RCC 7860 (cell line): ENCODE measurements around the gene OTULINL.
A peak's percentile ranks its signal among the peaks of the same experiment; 100 is the strongest.

Experiments
- DNase-seq: peaks from one replicate; pipeline ENCODE4 v3.0.0-alpha.2; 2015; ENCODE audit warnings: low spot score
- FAIRE-seq: peaks from 2 replicates; lab custom pipeline; 2012; peaks lifted over from hg19 to GRCh38; lab: Jason Lieb, UNC

OTULINL gene

DNA sequence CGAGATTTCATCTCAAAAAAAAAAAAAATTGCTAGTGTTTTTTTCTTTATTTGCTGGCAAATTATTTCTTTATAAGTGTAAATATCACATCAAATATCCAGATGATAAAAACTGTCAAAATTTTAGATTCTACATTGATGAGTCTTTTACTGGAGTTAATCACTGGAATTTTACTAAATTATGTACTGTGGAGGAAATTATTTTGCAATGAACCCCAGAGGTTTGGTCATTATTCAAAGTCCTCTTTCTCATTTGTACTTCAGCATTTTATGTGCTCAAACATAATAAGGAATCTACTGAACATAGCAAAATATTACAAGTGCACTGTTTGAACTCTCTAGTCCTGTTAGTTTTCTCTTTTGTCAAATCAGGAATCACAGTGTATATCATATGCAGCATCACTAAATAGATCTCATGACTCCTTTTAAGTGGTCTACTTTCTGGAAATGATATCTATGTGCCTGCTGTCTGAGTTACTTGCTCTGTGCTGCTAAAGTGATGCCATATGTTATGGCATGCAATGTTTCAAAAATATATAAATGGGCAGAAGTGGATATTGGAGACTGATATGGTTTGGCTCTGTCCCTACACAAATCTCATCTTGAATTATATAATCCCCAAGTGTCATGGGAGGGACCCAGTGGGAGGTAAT lies 18.0 kb downstream of the OTULINL start:
- DNase-seq = no peak
- no peak for FAIRE-seq

DNA sequence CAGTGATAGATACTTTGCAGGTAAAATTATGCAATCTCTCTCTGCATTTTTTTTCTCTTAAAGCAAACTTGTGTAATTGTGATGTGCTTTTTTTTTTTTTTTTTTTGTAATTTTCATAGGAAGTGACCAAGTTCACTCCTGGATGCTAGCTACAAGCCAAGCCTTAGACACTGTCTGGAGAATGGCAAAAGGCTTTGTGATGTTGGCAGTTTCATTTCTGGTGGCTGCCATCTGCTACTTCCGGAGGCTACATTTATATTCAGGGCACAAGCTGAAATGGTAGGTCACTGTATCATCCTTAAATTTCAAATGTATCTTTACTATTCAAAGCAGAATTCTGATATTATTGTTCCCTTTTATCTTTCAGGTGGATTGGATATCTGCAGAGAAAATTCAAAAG lies 19.3 kb downstream of the OTULINL start:
- no peak for FAIRE-seq
- DNase-seq = no peak

DNA sequence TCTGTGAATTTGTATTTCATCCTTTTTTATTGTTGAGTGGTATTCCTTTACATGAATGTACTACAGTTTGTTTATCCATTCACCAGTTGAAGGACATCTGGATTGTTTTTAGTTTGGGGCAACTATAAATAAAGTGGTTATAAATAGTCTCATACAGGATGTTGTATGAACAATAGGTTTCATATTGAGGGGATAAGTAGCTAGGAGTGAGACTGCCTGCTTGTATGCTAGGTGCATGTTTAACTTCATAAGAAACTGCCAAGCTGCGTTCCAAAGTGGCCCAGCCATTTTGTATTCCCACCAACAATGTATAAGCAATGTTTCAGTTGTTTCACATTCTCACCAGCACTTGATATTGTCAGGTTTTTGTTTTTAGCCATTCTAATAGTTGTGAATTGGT lies 21.5 kb downstream of the OTULINL start:
- DNase-seq (no peak), FAIRE-seq (no peak)

DNA sequence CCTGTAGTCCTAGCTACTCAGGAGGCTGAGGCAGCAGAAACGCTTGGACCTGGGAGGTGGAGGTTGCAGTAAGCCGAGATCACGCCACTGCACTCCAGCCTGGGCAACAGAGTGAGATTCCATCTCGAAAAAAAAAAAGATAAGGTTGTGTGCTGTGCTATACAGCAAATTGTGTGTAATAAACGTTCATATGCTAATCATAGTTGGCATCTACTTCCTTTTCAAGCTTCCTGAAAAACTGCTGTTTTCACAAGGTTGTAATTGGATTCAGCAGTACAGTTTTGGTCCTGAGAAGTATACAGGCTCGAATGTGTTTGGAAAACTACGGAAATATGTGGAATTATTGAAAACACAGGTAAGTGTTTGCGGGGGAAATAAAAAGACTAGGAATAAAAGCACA lies 25.5 kb downstream of the OTULINL start:
- DNase-seq = no peak
- no peak for FAIRE-seq

DNA sequence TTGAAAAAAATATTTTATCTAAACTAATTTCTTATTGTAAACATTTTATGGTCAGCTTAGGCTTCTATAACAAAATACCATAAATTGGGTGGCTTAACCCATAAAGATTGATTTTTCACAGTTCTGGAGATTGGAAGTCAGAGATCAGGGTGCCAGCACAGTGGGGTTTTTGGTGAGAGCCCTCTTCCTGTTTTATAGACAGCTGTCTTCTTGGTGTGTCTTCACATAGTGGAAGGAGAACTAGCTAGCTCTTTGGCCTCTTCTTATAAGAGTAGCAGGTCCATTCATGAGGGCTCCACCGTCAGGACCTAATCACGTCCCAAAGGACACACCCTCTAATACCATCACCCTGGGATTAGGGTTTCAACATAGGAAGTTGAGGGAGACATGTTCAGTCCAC lies 26.6 kb downstream of the OTULINL start:
- no peak for DNase-seq
- FAIRE-seq = no peak

DNA sequence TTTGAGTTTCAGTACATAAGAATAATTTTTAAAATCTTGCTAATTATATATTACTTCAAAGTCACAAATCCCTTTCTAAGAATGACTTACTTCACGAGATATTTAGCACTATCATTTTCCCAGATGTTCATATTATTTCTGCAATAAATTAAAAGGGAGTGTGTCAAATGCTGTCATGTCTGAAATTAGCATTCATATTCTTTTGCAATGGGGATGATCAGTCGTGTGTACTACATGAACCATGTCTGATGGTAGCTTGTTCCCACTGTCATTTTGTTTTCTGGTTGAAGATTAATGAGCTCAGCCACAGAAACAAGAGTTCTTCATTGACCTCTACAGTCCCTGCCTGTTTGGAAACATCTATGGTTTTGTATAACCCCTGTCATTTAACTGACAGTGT lies 30.1 kb downstream of the OTULINL start:
- FAIRE-seq = no peak

DNA sequence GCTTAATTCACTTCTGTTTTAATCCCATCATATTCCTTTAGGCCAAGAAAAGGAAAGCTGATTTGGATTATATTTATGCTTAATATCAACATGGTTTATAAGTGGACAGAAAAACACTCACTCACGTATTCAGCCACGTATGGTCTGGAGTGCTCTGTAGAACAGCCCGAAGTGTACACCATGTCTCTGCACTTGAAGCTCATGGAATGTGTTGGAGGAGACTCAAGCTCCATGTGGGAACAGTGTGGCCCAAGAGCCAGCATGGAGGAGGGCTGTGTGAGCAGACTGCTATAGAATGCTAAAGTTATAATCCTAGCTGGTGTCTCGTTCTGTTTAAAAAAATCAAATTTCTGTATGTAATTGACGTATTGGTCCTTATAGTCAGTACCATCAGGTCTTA lies 32.9 kb downstream of the OTULINL start:
- FAIRE-seq = no peak

More for the DNA sequence above, 30.1 kb downstream of the OTULINL start:
- no peak for DNase-seq

DNA sequence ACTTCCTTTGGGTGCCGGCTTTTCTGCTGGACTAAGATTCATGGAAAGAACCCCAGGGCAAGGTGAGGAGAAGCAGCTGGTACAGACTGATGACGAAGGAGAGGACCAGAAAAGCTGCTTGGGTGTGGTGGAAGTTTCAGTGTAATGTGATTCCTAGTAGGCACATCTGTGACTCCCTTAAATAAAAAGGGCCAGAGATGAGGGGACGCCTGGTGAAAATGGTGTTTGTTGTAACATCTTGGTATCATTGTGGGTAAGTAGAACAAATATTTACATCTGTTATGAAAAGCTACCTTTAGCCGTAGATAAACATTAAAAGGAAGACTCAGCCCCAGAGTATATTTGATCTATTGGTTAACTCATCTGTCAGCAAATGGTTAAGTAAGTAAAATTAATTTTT lies 33.8 kb downstream of the OTULINL start:
- no peak for DNase-seq

More for the DNA sequence above, 32.9 kb downstream of the OTULINL start:
- DNase-seq = no peak

DNA sequence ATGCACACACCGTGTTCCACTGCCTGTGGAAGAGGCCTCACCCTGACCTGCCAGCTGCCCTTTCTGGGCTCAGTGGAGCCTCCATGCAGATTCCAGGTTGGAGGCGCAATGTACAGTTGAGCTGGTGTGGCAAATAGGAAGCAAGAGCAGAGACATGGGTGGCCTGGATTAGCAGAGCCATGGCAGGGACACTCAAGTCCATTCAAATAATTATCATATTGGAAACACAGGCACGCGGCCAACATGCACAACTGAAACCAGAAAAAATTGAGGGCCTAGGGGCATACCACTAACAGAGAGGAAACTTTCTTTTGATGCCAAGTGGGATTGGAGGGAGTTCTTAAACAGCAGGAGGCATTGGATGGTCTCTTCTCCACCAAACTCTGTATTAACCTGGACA lies 35.8 kb downstream of the OTULINL start:
- FAIRE-seq (no peak), DNase-seq (no peak)

More for the DNA sequence above, 33.8 kb downstream of the OTULINL start:
- FAIRE-seq = no peak

DNA sequence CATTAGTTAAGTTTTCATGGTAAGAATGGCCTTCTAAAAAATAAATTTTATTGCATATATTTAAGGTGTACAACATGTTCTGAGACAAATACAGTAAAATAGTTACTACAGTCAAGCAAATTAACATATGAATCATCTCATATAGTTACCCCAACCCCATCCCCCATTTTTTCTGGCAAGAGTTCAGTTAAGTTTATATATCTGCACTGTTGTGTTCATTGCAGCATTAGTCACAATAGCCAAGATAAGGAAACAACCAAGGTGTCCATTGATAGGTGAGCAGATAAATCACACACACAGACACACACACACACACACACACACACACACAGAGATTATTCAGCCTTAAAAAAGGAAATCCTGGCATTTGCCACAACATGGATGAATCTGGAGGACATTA lies 45.7 kb downstream of the OTULINL start:
- DNase-seq = no peak
- FAIRE-seq = no peak

DNA sequence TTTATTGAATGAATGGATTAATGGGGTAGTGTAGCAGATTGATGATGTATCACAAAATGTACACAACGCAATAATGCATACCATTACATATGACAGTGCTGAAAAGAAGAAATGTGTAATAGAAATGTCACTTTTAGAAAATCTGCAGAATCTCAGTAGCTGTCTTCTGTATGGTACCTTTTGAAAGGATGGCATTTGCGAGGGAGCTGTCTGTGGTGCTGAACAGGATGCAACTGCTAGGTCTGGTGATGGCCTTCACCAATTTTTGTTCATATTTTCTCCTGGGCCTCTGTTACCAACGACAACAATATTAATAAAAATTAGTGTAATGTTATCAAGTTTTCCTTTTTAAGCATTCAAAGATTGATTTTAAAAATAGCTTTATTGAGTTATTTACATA lies 46.8 kb downstream of the OTULINL start:
- FAIRE-seq (peak; percentile 55), DNase-seq (peak; percentile 49)

DNA sequence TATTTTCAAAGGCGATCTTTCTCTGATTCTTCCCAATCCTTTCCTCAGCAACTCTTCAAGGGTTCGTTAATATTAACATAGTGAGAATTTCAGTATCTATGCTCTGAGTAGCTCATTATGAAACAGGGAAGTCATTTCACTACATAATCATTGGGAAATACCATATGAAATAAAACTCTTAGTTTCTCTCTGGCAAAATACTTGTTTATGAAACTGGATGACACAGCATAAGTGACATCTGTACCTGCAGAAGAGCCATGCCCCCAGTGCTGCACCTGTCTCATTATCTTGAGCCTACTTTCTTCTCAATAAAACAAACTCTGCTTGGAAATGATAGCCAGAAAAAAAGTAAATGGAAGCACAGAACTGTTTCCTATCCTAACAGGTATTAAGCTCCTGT lies 49.1 kb downstream of the OTULINL start:
- DNase-seq (no peak), FAIRE-seq (no peak)

DNA sequence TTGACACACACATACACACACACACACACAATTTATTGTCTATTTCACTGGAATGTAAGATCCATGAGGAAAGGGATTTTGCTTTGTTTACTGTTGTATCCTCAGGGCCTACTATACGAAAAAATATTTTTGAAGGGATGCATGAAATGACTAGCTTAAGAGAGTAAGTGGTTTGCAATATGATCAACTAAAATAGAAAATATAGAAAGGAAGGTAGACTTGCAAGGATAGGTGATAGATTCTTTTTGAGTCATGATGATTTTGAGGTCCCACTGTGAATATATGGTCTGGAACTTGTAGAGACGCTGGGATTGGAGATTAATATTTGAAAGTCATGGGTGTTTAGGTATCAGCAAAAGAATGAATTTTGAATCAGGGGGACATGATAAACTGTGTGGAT lies 54.1 kb downstream of the OTULINL start:
- DNase-seq (no peak), FAIRE-seq (no peak)

DNA sequence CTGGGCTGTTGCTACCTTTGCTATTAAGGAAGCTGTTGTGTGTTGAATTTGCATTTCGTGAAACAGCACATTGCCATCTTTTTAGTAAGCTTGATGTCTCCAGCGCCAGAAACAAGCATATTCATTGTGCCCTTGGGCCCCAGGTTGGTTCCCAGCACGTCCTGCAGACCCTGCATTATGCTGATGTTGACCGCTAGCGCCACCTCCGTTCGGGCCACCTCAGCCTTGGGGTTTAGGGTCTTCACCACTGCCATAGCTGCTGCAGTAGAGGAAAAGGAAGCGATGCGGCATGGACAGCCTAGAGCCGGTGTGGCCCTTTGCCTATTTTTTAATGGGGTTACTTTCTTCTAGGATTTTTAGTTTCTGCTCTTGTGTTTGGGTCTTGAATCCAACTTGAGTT lies 59.2 kb downstream of the OTULINL start:
- no peak for DNase-seq

DNA sequence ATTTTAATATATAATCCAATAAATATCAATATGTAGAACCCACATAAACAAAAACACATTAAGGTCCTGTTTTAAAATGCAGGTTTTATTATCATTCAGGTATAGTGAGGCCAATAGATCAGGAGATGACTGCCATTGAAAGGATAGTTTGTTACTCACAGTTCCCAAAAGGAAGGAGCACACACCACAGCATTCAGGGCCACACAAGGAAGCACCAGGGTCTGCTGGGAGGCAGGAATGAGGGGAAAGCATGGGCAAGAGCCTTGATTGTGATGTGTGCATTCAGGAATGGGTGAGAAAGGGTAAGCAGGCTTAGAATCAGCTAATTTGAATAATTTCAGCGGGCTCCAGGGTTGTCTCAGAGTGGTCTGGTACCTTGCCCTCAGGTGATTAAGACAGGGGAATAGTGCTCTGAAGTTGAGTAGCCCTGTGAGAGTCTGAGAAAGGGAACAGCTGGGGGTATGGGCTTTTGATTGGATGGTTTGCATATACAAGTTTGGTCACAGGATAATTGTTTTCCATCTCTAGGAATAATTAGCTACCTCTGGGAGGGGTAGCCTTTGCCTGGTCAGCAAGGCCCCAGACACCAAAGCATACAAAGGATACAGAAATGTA lies 63.1 kb downstream of the OTULINL start:
- DNase-seq (no peak), FAIRE-seq (no peak)

More for the DNA sequence above, 59.2 kb downstream of the OTULINL start:
- no peak for FAIRE-seq

DNA sequence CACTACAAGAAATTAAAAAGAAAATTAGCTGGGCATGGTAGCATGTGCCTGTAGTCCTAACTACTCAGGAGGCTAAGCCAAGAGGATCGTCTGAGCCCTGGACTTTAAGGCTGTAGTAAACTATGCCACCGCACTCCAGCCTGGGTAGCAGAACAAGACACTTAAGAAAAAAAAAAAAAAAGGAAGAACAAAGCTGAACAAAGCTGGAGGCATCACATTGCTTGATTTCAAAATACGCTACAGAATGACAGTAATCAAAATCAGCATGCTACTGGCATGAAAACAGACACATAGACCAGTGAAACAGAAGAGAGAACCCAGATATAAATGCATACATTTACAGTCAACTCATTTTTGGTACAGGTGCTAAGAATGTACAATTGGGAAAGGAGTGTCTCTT lies 68.5 kb downstream of the OTULINL start:
- FAIRE-seq (no peak), DNase-seq (no peak)

DNA sequence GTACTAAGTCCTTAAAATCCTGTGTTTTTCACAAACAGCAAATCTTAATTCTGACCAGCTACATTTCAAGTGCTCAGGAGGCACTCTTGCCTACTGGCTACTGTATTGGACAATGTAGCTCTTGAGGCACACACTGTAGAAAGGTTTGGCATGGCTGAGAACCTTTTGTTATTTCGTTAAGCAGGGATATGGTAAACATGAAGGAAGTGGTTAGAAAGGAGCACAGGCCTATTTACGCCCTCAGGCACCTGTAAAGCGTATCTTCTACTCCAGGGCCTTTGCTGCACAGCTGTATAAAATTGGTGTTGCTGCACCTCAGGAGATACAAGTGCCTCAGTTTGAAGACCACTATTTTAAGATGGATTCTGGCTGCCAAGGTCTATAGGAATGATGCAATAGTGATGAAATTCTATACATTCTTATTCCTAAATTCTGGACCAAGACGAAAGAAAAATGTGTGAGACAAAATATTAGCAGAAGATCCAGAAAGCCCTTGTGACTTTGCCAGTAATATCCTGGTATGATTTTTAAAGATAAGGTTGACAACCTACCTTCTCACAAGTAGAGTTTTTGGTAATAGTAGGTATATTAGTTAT lies 73.7 kb downstream of the OTULINL start:
- DNase-seq (no peak), FAIRE-seq (no peak)

DNA sequence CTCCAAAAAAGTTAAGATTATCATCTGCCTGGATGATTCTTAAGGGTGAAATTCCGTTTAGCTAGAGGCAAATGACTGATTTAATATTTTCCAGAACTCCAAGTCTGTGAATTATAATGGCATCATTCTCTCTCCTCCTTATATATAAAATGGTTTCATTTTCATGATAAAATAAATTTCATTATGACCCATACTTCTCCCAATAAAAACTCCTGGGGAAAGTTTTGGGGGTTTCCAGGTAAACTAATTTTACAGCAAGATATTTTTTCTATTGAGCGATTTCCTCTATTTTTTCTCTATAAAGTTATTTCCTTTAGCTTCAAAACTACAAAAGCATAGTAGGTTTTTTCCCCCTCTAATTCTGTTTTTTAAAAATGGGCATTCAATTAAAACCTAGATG lies 75.3 kb downstream of the OTULINL start:
- no peak for FAIRE-seq

DNA sequence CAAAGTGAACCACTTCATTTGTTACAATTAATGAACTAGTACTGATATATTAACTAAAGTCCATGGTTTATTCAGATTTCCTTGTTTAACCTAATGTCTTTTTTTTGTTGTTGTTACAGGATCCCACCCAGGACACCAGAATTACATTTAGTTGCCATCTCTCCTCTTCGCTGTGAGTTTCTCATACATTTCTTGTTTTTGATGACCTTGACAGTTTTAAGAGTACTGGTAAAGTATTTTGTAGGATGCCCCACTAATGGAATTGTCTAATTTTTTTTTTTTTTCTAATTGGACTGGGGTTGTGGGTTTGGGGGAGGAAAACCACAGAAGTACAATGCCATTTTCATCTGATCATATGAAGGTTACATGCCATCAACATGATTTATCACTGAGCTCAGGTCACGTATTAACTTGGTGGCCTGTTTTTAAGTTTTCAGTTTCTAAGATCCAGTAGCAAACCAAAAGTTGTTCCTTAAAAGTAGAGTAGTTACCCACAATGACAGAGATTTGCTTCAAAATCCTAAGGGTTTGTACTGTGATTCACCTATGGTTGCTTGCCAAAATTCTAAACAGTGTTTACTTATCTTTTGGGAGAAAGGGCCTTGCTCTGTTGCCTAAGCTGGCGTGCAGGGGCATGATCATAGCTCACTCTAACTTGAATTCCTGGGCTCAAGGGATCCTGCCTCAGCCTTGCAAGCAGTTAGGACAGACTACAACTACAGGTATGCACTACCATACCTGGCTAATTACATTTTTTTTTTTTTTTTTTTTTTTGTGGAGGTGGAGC lies 78.4 kb downstream of the OTULINL start:
- DNase-seq = no peak
- peak; percentile 24 for FAIRE-seq

More for the DNA sequence above, 75.3 kb downstream of the OTULINL start:
- DNase-seq = no peak

DNA sequence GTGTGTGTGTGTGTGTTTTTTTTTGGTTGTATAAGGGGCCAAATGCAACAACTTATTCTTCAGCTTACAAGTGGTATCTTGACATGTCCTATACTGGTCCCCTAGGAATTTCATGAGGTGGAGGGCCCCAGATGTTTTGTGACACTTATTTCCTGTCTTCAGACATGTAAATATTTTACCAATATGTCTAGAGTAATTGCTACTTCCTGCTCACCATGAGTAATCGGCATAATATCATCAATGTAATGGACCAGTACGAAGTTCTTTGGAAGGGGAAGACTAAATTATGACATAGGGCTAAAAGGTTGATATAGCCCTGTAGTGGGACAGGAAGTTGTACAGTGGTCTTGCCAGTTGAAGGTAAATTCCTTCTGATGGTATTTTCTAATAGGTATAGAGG lies 79.2 kb downstream of the OTULINL start:
- no peak for FAIRE-seq
- no peak for DNase-seq
